ENCODE data around the gene TMEM128.

The TMEM128 gene

DNA sequence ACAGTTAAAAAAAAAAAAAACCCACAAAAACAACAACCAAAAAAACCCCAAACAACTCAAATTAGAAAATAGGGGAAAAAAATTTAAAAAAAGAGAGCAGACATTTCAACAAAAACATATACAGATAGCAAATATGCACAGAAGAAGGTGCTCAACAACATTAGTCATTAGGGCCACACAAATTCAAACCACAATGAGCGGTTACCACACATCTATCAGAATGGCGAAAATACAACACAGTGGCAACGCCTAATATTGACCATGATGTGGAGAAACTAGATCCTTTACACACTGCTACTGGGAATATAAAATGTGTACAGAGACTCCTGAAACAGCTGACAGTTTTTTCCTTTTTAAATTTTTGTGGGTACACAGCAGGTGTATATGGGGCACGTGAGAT is 22.5 kb upstream of the TMEM128 start:
- DNase-seq (ENCODE audit: extremely low read depth, low read depth): no peak
- TF ChIP-seq, protein P1, sequence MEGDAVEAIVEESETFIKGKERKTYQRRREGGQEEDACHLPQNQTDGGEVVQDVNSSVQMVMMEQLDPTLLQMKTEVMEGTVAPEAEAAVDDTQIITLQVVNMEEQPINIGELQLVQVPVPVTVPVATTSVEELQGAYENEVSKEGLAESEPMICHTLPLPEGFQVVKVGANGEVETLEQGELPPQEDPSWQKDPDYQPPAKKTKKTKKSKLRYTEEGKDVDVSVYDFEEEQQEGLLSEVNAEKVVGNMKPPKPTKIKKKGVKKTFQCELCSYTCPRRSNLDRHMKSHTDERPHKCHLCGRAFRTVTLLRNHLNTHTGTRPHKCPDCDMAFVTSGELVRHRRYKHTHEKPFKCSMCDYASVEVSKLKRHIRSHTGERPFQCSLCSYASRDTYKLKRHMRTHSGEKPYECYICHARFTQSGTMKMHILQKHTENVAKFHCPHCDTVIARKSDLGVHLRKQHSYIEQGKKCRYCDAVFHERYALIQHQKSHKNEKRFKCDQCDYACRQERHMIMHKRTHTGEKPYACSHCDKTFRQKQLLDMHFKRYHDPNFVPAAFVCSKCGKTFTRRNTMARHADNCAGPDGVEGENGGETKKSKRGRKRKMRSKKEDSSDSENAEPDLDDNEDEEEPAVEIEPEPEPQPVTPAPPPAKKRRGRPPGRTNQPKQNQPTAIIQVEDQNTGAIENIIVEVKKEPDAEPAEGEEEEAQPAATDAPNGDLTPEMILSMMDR (IDR thresholded peaks at IDR 0.05; ENCODE audit: low read depth, low read length, missing control alignments): no peak
- no peak overlapping the region for H3K4me3 ChIP-seq (replicated peaks; ENCODE audit: low read depth, low read length)

GRCh38 chr4:4269856-4270255 is 21.8 kb upstream of the TMEM128 start:
- TF ChIP-seq, protein P1 (IDR thresholded peaks at IDR 0.05; ENCODE audit: low read depth, low read length, missing control alignments): no peak
- DNase-seq (ENCODE audit: extremely low read depth, low read depth): no peak

GRCh38 chr4:4269331-4269731 is 21.3 kb upstream of the TMEM128 start:
- no peak for DNase-seq (ENCODE audit: extremely low read depth, low read depth)
- TF ChIP-seq, protein P1 (IDR thresholded peaks at IDR 0.05; ENCODE audit: low read depth, low read length, missing control alignments): no peak
- no peak overlapping the region for H3K4me3 ChIP-seq (replicated peaks; ENCODE audit: low read depth, low read length)

More at GRCh38 chr4:4269856-4270255, 21.8 kb upstream of the TMEM128 start:
- H3K4me3 ChIP-seq (replicated peaks; ENCODE audit: low read depth, low read length): no peak overlapping the region

GRCh38 chr4:4268776-4269175 is 20.8 kb upstream of the TMEM128 start:
- no peak for DNase-seq (ENCODE audit: extremely low read depth, low read depth)

DNA sequence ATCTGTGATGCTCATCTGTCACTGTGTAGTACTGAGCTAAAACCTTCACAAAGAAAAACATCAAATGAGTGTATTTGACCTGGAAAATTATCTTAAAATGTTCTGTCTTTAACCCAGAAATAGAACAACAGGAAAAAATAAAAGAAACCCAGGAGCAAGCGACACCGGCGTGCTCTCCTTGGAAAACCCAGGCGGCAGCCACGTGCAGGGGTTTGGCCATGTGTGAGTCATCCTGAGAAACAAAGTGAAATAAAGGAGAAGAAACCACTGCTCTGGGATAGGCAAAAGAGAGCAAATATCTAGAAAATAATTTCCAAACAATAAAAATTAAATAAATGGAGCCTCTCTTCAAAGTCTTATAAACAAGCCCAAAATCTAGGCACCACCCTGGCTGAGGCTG is 20.0 kb upstream of the TMEM128 start:
- DNase-seq (ENCODE audit: extremely low read depth, low read depth): no peak
- TF ChIP-seq, protein P1 (IDR thresholded peaks at IDR 0.05; ENCODE audit: low read depth, low read length, missing control alignments): no peak
- H3K4me3 ChIP-seq (replicated peaks; ENCODE audit: low read depth, low read length): no peak overlapping the region

More at GRCh38 chr4:4268776-4269175, 20.8 kb upstream of the TMEM128 start:
- no peak overlapping the region for H3K4me3 ChIP-seq (replicated peaks; ENCODE audit: low read depth, low read length)
- TF ChIP-seq, protein P1 (IDR thresholded peaks at IDR 0.05; ENCODE audit: low read depth, low read length, missing control alignments): no peak

- no peak overlapping the region for H3K4me3 ChIP-seq (replicated peaks; ENCODE audit: low read depth, low read length)
- TF ChIP-seq, protein P1 (IDR thresholded peaks at IDR 0.05; ENCODE audit: low read depth, low read length, missing control alignments): peak; percentile 49
- peak; percentile 38 for DNase-seq (ENCODE audit: extremely low read depth, low read depth)
Observed at GRCh38 chr4:4260185-4260751, 12.2 kb upstream of the TMEM128 start.
